Right renal cortex interstitium (tissue), 3 donors: ENCODE data around the gene ZIM2. TPM values are rescaled to one million over a fixed set of nuclear protein-coding genes. Genes with fewer than 3 reads are reported as not detected.

Experiments
- DNase-seq, 3 donors: peaks; one replicate each; pipeline ENCODE4 v3.0.0-alpha.2; 2013; ENCODE audit warnings: low read depth in 3 of 3, low spot score in 2 of 3
- polyA plus RNA-seq, 3 donors: library from polyadenylated mRNA; unstranded; fragments of 120-200 nt; gene quantifications; one replicate each; pipeline ENCODE4 v1.2.1, GENCODE V29; 2013; ENCODE audit not compliant: insufficient read length in 3 of 3

ZIM2 gene
- polyA plus RNA-seq, 3 donors: 0.76 to 2.6 (median 1.1) TPM

GRCh38 chr19:56839652-56840450 is 675 bp downstream of the ZIM2 start:
- peak; percentile 80 to 89 (median 88) for DNase-seq

- peak; percentile 89 to 92 (median 89) for DNase-seq
Observed at GRCh38 chr19:56838909-56839651, 1.4 kb downstream of the ZIM2 start.

GRCh38 chr19:56838024-56838908 is 2.3 kb downstream of the ZIM2 start:
- DNase-seq: peak in 2 of 3 donors; percentile 43 to 53

GRCh38 chr19:56837492-56838023 is 3.0 kb downstream of the ZIM2 start:
- DNase-seq: peak; percentile 52 to 69 (median 62)

GRCh38 chr19:56837004-56837403 is 3.5 kb downstream of the ZIM2 start:
- no peak for DNase-seq

GRCh38 chr19:56836059-56836458 is 4.5 kb downstream of the ZIM2 start:
- DNase-seq: no peak

GRCh38 chr19:56835401-56835800 is 5.1 kb downstream of the ZIM2 start:
- no peak for DNase-seq

GRCh38 chr19:56834564-56835375 is 5.8 kb downstream of the ZIM2 start:
- no peak for DNase-seq

GRCh38 chr19:56832352-56832928 is 8.1 kb downstream of the ZIM2 start:
- DNase-seq: no peak

GRCh38 chr19:56831255-56831654 is 9.3 kb downstream of the ZIM2 start:
- DNase-seq: no peak

GRCh38 chr19:56829596-56829995 is 10.9 kb downstream of the ZIM2 start:
- DNase-seq: no peak

GRCh38 chr19:56827708-56828107 is 12.8 kb downstream of the ZIM2 start:
- DNase-seq: no peak

GRCh38 chr19:56823956-56824355 is 16.6 kb downstream of the ZIM2 start:
- DNase-seq: no peak

GRCh38 chr19:56823417-56823816 is 17.1 kb downstream of the ZIM2 start:
- DNase-seq: no peak

GRCh38 chr19:56822755-56823154 is 17.8 kb downstream of the ZIM2 start:
- DNase-seq: no peak

- no peak for DNase-seq
Observed at GRCh38 chr19:56821675-56822074, 18.9 kb downstream of the ZIM2 start.

GRCh38 chr19:56821209-56821608 is 19.3 kb downstream of the ZIM2 start:
- DNase-seq: no peak

- DNase-seq: no peak
Observed at GRCh38 chr19:56819166-56819565, 21.4 kb downstream of the ZIM2 start.

- DNase-seq: no peak
Observed at GRCh38 chr19:56814656-56815055, 25.9 kb downstream of the ZIM2 start.

- no peak for DNase-seq
Observed at GRCh38 chr19:56813531-56813930, 27.0 kb downstream of the ZIM2 start.
